Activated naive CD4-positive, alpha-beta T cell treated with anti-CD3 and anti-CD28 coated beads, Interleukin-2, amount 50 U/mL, for 16 hours (primary cell): ENCODE data around the gene RANGAP1.

Experiments used
- DNase-seq: peaks from one replicate; pipeline ENCODE4 v3.0.0-alpha.2; 2020

Gene RANGAP1, protein sequence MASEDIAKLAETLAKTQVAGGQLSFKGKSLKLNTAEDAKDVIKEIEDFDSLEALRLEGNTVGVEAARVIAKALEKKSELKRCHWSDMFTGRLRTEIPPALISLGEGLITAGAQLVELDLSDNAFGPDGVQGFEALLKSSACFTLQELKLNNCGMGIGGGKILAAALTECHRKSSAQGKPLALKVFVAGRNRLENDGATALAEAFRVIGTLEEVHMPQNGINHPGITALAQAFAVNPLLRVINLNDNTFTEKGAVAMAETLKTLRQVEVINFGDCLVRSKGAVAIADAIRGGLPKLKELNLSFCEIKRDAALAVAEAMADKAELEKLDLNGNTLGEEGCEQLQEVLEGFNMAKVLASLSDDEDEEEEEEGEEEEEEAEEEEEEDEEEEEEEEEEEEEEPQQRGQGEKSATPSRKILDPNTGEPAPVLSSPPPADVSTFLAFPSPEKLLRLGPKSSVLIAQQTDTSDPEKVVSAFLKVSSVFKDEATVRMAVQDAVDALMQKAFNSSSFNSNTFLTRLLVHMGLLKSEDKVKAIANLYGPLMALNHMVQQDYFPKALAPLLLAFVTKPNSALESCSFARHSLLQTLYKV

GRCh38 chr22:41285820-41286638 lies at the start of gene RANGAP1:
TSS of gene RANGAP1 (minus strand) at chr22:41286187. CDS start at chr22:41281044, 5,143 bp downstream.
- peak; percentile 98 for DNase-seq

DNA sequence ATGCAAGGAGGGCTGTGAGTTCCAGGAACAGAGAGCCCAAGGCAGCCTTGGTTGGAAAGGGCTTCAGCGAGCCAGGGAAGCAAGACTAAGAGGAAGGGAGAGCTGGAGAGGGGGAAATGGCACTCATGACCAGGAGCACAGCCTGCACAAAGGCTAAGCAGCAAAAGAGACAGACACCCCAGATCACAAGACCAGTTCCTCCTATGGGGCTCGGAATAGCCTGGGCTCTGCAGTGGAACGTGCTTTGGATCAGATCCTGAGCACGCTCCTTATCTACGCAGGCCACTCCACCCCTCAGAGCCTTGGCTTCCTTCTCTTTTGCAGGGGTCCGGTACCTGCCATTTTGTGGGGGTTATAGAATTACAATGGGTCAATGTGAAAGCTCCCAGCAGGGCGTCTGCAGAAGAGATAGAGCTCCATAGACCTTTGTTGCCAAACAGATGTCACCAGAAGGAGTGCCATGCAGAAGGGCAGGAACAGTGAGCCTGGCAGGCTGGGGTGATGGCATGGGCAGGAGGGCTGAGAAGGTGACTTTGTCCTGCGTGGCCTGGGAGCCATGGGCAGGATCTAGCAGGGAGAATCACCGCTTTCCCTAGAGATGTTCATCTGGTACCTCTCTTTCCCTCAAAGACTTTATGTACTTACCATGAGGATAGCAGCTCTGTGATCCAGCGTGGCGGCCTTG lies 49.1 kb upstream of the RANGAP1 start:
- DNase-seq, result no peak

DNA sequence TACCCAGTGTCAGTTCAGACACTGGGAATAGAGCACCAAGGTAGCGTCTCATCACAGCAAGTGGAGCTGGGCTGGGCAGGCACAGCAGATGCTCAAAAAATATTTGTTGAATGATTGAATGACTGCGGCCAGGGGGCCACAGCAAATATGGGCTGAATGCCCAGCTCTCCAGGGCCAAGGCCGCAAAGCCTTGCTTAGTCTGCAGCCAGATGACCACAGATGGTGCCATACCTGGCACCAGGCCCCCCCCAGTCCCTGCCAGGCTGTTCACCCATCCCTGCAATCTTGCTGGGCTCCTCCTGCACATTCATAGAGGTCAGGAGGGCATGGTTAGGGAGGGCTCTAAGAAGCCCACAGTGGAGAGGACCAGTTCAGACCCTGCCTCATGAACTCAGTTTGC lies 48.2 kb upstream of the RANGAP1 start:
- DNase-seq, result no peak

DNA sequence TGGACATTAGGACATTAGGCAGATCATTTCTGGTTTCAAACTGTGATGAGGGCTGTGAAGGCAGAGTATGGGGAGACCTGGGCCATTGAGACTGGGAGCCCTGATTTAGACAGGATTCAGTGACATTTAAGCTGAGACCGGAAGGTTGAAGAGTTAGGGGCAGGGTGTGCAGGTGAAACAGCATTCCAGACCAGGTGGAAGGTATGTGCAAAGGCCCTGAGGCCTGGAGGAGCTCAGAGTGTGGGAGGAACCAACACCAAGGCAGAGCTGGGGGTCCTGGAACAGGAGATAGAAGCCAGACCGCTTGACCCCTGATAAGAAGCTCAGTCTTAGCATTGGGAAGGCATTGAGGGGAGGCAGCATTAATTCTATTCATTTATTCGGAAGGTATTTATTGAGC lies 47.8 kb upstream of the RANGAP1 start:
- DNase-seq, result no peak

- DNase-seq, result no peak
Observed at GRCh38 chr22:41332217-41332939, 46.4 kb upstream of the RANGAP1 start.

- no peak for DNase-seq
Observed at GRCh38 chr22:41330169-41330568, 44.2 kb upstream of the RANGAP1 start.

DNA sequence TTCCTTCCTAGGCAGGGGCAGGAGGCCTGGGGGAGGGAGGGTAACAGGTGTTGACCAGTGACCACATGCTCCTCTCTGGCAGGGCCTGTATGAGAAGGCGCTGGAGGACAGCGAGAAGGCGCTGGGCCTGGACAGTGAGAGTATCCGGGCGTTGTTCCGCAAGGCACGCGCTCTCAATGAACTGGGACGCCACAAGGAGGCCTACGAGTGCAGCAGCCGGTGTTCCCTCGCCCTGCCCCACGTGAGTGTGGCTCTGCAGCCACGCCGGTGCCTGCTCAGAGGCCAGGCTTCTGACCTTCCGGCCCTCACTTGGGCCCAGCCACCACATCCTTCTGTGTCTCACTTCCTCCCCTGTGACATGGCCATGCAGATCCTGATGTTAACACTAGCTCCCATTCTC lies 41.1 kb upstream of the RANGAP1 start:
- no peak for DNase-seq

DNA sequence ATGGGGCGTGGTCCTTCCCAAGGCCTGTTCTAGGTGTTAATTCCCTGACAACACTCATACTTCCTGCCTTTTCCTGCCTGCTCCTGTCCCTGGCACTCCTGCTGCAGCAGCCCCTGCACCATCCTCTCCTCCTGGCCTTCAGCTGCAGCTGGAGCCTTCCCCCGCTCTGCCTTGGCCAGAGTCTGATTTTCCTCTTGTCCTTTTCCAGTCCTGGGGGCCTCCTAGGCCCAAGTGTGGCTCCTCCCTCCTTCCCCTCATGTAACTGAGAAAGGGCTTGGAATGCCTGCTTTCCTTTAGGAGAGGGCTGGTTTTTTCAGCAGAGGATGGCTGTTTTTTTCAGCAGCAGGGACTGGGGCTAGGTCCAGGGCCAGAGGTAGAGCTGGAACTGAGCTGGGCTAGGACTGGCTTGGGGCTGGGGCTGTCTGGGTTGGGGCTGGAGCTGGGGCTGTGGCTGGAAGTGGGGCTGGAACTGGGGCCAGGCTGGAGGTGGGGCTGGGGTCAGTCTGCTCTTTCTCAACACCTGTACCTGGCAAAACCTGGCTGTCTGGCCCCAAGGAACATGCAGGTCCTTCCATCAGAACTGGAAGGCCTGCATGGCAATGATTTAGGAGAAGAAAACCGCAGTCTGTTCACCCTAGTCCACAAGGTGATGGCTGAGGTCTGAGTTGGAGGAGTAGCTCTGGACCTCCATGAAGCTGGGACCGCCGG lies 39.0 kb upstream of the RANGAP1 start:
- DNase-seq, result no peak

DNA sequence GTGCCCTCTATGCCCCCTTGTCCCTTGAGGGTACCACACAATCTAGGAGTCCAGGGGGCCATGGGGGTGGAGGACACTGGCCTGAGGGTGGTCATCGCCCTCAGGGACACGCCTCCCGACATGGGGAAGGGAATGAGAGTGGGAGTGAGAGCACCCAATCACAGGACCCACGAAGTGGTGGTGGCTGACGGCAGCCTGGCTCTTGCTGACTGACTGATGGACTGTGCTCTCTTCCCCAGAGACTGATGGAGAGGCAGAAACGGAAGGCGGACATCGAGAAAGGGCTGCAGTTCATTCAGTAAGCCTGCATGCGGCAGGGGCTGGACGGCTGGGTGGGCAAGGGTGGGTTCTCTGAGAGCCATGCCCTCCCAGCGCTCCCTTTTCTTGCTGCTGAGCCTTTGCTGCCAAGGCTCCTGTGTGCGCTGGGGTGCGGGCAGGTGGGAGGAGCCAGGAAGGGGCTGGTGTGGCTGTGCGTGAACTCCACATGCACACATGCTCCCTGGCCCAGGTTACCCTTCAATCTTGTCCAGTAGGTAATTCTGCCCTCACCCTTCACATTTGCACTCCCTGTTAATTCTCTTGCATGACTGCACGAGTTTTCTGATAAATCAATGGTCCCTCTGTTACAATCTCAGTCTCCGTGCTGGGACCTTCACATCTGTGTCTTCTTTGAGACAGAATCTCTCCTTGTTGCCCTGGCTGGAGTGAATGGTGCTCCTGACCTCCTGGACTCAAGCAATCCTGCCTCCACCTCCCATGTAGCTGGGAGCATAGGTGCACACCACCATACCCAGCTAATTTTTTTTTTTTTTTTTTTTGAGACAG lies 34.6 kb upstream of the RANGAP1 start:
- no peak for DNase-seq

DNA sequence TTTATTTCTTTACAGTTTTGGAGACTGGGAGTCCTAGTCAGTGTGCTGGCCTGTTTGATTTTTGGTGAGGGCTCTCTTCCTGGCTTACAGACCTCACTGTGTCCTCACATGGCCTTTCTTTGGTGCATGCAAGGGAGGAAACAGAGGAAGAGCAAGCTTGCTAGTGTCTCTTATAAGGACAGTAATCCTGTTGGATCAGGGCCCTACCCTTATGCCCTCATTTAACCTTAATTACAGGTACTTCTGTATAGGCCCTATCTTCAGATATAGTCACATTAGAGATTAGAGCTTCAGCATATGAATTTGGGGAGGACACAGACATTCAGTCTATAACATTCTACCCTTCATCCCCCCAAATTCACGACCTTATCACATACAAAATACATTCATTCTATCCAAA lies 29.6 kb upstream of the RANGAP1 start:
- DNase-seq, result no peak

DNA sequence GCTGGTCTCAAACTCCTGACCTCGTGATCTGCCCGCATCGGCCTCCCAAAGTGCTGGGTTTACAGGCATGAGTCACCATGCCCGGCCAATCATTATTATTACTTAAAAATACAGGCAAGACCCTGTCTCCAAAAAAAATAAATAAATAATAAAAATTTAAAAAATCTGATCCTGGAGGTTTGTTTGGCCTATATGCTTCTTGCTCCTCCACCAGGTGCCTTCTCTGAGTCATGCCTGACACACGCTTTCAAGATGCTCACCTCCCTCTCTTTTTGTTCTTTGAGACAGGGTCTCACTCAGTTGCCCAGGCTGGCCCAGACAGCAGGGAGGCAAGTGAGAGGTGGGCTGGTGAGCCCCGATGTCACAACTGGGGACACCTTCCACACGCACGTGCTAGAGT lies 28.8 kb upstream of the RANGAP1 start:
- no peak for DNase-seq

- DNase-seq, result no peak
Observed at GRCh38 chr22:41311487-41311886, 25.5 kb upstream of the RANGAP1 start.

- DNase-seq, result no peak
Observed at GRCh38 chr22:41310336-41310735, 24.3 kb upstream of the RANGAP1 start.

DNA sequence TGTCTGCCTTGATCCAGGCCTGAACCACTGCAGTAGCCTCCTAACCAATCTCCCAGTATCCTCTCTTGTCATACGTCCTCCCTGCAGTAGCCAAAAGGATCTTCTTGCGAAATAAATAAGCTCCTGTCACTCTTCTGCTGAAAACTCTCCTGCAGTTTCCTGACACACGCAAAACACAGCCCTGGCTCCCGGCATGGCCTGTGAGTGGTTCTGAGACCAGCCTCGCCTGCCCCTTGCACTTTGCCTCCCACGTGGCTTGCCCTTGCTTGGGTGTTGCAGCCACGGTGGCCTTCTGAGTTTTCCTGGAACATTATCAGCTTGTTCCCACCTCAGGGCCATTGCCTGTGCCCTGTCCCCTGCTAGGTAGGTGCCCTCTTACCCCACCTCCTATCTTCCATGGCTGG lies 22.6 kb upstream of the RANGAP1 start:
- no peak for DNase-seq

DNA sequence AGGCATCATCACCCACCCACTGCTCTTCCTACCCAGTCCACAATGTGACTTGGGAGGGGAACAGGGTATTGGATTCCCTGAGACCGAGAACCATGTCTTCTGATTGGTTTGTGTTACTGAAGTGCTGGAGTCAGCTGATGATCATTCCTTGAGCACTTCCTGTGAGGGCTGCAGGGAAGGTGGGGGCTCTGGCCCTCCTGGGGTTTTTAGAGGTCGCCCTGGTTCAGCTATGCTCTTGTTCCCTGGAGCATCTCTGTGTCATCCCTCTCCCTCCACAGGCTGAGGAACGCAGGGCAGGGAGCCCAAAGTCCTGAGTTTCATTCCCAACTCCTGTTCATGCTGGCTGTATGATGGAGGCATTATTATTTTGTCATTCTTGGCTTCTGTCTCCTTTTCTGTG lies 22.1 kb upstream of the RANGAP1 start:
- DNase-seq, result no peak

GRCh38 chr22:41305646-41306045 lies 19.7 kb upstream of the RANGAP1 start:
- DNase-seq, result no peak

- DNase-seq, result no peak
Observed at GRCh38 chr22:41302811-41303210, 16.8 kb upstream of the RANGAP1 start.

DNA sequence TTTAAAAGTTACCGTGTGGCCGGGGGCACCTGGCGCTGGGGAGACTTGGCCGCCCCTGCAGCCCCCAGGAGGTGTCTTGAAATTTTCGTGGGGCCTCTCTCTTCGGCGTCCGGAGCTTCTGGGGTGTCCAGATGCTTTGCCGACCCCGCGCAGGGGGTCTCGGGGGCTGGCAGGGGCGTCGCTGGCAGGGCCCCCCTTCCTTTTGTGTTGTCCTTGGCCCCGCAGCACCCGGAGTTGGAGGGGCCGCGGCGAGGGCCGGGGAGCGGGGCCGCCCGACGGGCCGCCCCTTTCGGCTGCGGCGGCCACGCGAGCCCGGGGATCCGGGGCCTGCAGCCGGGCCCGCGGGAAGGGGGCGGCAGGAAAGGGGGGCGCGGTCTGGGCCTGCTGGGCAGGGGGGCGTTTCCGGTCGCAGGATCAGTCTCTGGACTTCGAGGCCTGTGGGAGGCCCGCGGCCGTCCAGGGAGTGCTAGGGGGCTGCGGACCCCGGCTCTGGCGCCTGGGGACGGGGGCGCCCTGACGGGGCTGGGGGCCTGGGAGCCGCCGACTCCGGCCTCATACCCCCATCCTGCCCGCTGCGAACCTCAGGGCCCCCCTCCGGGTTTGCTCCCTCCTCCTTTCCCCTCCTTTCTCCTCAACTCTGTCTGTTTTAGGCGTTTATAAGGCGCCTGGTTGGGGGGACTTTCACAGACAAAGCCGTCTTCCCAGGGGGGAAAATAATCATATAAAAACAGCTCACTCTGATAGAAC lies 16.2 kb upstream of the RANGAP1 start:
- peak; percentile 16 for DNase-seq

GRCh38 chr22:41301085-41302020 lies 15.4 kb upstream of the RANGAP1 start, which contains the start of gene ZC3H7B:
TSS of gene ZC3H7B (plus strand) at chr22:41301525. CDS start at chr22:41320661, 19,136 bp downstream.
- peak; percentile 86 for DNase-seq
